SK-N-MC (cell line): Measurements from ENCODE around the gene DAPK1.

Experiments used
- EZH2 ChIP-seq: fragments of 200-600 bp; sonication (generic); IDR thresholded peaks from one replicate; pipeline ENCODE4 v1.6.1; 2017; ENCODE audit warnings: antibody characterized with exemption
- POLR2AphosphoS5 ChIP-seq: IDR thresholded peaks from 2 replicates; pipeline ENCODE4 v1.6.1; 2012; ENCODE audit warnings: mild to moderate bottlenecking, low read depth, low read length, borderline replicate concordance

DNA sequence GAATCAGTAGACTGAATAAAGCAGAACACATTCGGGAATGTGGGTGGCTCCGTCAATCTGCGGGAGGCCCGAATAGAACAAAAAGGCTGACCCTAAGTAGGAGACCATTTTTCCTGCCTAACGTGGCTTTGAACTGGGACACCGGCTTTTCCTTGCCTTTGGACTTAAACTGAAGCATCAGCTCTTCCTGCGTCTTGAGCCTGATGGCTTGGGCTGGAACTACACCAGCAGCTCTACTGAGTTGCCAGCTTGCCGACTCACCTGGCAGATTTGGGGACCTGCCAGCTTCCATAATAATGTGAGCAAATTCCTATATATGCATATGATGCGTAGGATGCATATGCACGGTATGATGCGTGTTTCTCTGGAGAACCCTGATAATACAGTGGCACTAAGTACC, 111.3 kb downstream of the DAPK1 start:
- TF ChIP-seq EZH2 (no peak), POLR2AphosphoS5 (no peak)
